Neural progenitor cell (in vitro differentiated cells): ENCODE data around the gene DTNA.

Experiments
- EZH2 ChIP-seq: fragments of 200-600 bp; sonication (generic); IDR thresholded peaks from 2 replicates; pipeline ENCODE4 v1.6.1; 2017; ENCODE audit warnings: antibody characterized with exemption, mild to moderate bottlenecking, moderate library complexity
- EZH2phosphoT487 ChIP-seq: fragments of 200-600 bp; sonication (generic); IDR thresholded peaks from 2 replicates; pipeline ENCODE4 v1.6.1; 2017; ENCODE audit warnings: antibody characterized with exemption
- TF ChIP-seq, protein P1 (sequence below): fragments of 200-600 bp; sonication (generic); IDR thresholded peaks from 2 replicates; pipeline ENCODE4 v1.5.1; 2017; ENCODE audit warnings: antibody characterized with exemption, mild to moderate bottlenecking

- TF ChIP-seq, protein P1, sequence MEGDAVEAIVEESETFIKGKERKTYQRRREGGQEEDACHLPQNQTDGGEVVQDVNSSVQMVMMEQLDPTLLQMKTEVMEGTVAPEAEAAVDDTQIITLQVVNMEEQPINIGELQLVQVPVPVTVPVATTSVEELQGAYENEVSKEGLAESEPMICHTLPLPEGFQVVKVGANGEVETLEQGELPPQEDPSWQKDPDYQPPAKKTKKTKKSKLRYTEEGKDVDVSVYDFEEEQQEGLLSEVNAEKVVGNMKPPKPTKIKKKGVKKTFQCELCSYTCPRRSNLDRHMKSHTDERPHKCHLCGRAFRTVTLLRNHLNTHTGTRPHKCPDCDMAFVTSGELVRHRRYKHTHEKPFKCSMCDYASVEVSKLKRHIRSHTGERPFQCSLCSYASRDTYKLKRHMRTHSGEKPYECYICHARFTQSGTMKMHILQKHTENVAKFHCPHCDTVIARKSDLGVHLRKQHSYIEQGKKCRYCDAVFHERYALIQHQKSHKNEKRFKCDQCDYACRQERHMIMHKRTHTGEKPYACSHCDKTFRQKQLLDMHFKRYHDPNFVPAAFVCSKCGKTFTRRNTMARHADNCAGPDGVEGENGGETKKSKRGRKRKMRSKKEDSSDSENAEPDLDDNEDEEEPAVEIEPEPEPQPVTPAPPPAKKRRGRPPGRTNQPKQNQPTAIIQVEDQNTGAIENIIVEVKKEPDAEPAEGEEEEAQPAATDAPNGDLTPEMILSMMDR = no peak
- TF ChIP-seq EZH2 = no peak
- TF ChIP-seq EZH2phosphoT487 = no peak
Measured at GRCh38 chr18:34789768-34790344, 79.8 kb downstream of the DTNA start.
